ENCODE data around the gene NLRP13.

DNA sequence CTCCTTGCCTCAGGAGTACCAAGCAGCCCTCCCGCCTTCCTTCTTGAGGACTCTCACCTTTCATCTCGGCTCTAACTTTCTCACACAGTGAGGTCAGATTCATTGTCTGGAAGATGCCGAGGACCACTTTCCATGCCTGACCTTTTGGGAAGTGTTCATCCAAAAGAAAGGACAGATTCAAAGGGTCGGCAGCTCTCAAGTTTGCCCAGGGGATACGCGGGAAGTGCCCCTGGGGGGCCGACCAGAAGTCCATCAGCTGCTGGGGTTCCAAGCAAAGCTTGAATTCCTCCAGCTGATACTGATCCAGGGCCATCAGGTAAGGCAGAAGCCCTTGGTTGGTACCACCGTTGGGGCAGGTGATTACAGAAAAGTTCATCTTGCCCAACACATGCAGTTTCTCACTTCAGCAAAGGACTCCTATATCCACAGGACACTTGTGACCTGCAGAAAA lies at the start of gene NLRP13:
- no peak for TF ChIP-seq SP1 (IDR thresholded peaks at IDR 0.05)
- no peak for TF ChIP-seq SUZ12 (IDR thresholded peaks at IDR 0.05)
- TF ChIP-seq FOXM1 (IDR thresholded peaks at IDR 0.05; ENCODE audit: borderline replicate concordance), result no peak
- no peak for TF ChIP-seq TARDBP (IDR thresholded peaks at IDR 0.05)
- no peak for TF ChIP-seq HDGF (IDR thresholded peaks at IDR 0.05; ENCODE audit: borderline replicate concordance)
- no peak for TF ChIP-seq ELF4 (IDR thresholded peaks at IDR 0.05)
- TF ChIP-seq BHLHE40 (IDR thresholded peaks at IDR 0.05; ENCODE audit: borderline replicate concordance), result no peak
- TF ChIP-seq FOXA1 (IDR thresholded peaks at IDR 0.05), result no peak
